ENCODE results near the gene ZCCHC14. TPM values are rescaled to one million over a fixed set of nuclear protein-coding genes. Genes with fewer than 3 reads are reported as not detected.

The ZCCHC14 gene
- total RNA-seq, 1 experiment from 2014 or later = 27.7 TPM

GRCh38 chr16:87540072-87540896 is 47.5 kb upstream of the ZCCHC14 start:
- peaks cover 7 to 16% of the 10 kb centered on the region in 2 experiments for H3K9me3 Mint-ChIP-seq
- Histone ChIP-seq H3K14ac (ENCODE audit: insufficient read depth, low read length) (no peak overlapping the region; the same call in 1 of the 2 replicates), H2AK5ac (ENCODE audit: insufficient read length, low read length) (no peak overlapping the region), H4K8ac (replicated peaks; ENCODE audit: insufficient read length, low read depth, low read length) (no peak overlapping the region), H2BK120ac (ENCODE audit: low read depth, low read length, poor library complexity, severe bottlenecking) (no peak overlapping the region), H4K20me1 (ENCODE audit: control insufficient read depth, insufficient read depth, insufficient read length) (no peaks in the 10 kb centered on the region), H3K9me3 (ENCODE audit: control insufficient read depth, low read depth, low read length) (no peaks in the 10 kb centered on the region), H3K4ac (ENCODE audit: low read depth, low read length) (no peak overlapping the region), H3K9ac (ENCODE audit: extremely low read depth, insufficient read length, low read length) (no peak overlapping the region), H3K4me1 (ENCODE audit: insufficient read depth, low read length) (peaks cover 2% of the 10 kb centered on the region; the same call in 1 of the 2 replicates), H2BK20ac (ENCODE audit: low read depth, low read length, poor library complexity, severe bottlenecking) (no peak overlapping the region), H3T11ph (ENCODE audit: low read length) (no peak overlapping the region), H4K5ac (ENCODE audit: insufficient read length, low read depth, low read length) (no peak overlapping the region), H2BK15ac (ENCODE audit: low read depth, low read length) (no peak overlapping the region), H3K79me1 (ENCODE audit: insufficient read depth, low read depth, low read length, poor library complexity, severe bottlenecking) (no peaks in the 10 kb centered on the region), H3K27ac (ENCODE audit: insufficient read length, low read depth, low read length) (no peak overlapping the region), H2BK5ac (ENCODE audit: insufficient read length, low read length) (no peak overlapping the region), H4K91ac (ENCODE audit: insufficient read length, low read depth, low read length) (no peak overlapping the region), H2AFZ (ENCODE audit: low read length) (no peak overlapping the region), H3K79me2 (ENCODE audit: insufficient read depth, low read length) (no peaks in the 10 kb centered on the region), H3K23ac (ENCODE audit: insufficient read length, low read depth, low read length) (no peak overlapping the region), H3K27me3 (ENCODE audit: insufficient read depth, low read length) (no peaks in the 10 kb centered on the region), H3K4me2 (ENCODE audit: insufficient read depth, insufficient read length, low read length) (no peak overlapping the region), H2BK12ac (ENCODE audit: insufficient read length, low read depth, low read length) (no peak overlapping the region), H3K56ac (ENCODE audit: insufficient read length, low read depth, low read length) (no peak overlapping the region), H3K23me2 (ENCODE audit: insufficient read length, low read depth, low read length, poor library complexity, severe bottlenecking) (no peaks in the 10 kb centered on the region), H3K18ac (ENCODE audit: insufficient read length, low read depth, low read length) (peak overlapping the region; percentile 30)
- H3K36me3 Mint-ChIP-seq (ENCODE audit: insufficient read depth in 1 of 3, low read depth in 3 of 3) = peaks cover 0 to 13% (median 2%) of the 10 kb centered on the region in 3 experiments; a peak in 4 of 7 replicates
- H3K4me3 Mint-ChIP-seq = no peak overlapping the region
- H3K27ac Mint-ChIP-seq = peak overlapping the region in 1 of 3 experiments; percentile 90; a peak in 1 of 7 replicates
- peaks cover 28 to 31% of the 10 kb centered on the region in 2 experiments for H3K4me1 Mint-ChIP-seq
- peaks cover 34% of the 10 kb centered on the region for H3K27me3 Mint-ChIP-seq (ENCODE audit: low read depth)
- TF ChIP-seq, protein P1, sequence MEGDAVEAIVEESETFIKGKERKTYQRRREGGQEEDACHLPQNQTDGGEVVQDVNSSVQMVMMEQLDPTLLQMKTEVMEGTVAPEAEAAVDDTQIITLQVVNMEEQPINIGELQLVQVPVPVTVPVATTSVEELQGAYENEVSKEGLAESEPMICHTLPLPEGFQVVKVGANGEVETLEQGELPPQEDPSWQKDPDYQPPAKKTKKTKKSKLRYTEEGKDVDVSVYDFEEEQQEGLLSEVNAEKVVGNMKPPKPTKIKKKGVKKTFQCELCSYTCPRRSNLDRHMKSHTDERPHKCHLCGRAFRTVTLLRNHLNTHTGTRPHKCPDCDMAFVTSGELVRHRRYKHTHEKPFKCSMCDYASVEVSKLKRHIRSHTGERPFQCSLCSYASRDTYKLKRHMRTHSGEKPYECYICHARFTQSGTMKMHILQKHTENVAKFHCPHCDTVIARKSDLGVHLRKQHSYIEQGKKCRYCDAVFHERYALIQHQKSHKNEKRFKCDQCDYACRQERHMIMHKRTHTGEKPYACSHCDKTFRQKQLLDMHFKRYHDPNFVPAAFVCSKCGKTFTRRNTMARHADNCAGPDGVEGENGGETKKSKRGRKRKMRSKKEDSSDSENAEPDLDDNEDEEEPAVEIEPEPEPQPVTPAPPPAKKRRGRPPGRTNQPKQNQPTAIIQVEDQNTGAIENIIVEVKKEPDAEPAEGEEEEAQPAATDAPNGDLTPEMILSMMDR (conservative IDR thresholded peaks at IDR 0.05) = no peak
- WGBS (ENCODE audit: extremely low coverage, insufficient read length, low lambda C conversion rate) = no CpG with 5 or more reads among the region's 20 CpGs
- DNase-seq = no peak
